Measurements from ENCODE around the gene CLCF1. TPM values are rescaled to one million over a fixed set of nuclear protein-coding genes. Genes with fewer than 3 reads are reported as not detected.

CLCF1 gene
- total and polyA plus RNA-seq, 2 of the 13 experiments (the other 11 are each of a cell fraction or from before 2014, with no cell fraction given), result 0.49 to 0.78 TPM

GRCh38 chr11:67391304-67392182 lies 18.1 kb upstream of the CLCF1 start, which contains the start of gene RAD9A (continued):
- TF ChIP-seq, protein P1, sequence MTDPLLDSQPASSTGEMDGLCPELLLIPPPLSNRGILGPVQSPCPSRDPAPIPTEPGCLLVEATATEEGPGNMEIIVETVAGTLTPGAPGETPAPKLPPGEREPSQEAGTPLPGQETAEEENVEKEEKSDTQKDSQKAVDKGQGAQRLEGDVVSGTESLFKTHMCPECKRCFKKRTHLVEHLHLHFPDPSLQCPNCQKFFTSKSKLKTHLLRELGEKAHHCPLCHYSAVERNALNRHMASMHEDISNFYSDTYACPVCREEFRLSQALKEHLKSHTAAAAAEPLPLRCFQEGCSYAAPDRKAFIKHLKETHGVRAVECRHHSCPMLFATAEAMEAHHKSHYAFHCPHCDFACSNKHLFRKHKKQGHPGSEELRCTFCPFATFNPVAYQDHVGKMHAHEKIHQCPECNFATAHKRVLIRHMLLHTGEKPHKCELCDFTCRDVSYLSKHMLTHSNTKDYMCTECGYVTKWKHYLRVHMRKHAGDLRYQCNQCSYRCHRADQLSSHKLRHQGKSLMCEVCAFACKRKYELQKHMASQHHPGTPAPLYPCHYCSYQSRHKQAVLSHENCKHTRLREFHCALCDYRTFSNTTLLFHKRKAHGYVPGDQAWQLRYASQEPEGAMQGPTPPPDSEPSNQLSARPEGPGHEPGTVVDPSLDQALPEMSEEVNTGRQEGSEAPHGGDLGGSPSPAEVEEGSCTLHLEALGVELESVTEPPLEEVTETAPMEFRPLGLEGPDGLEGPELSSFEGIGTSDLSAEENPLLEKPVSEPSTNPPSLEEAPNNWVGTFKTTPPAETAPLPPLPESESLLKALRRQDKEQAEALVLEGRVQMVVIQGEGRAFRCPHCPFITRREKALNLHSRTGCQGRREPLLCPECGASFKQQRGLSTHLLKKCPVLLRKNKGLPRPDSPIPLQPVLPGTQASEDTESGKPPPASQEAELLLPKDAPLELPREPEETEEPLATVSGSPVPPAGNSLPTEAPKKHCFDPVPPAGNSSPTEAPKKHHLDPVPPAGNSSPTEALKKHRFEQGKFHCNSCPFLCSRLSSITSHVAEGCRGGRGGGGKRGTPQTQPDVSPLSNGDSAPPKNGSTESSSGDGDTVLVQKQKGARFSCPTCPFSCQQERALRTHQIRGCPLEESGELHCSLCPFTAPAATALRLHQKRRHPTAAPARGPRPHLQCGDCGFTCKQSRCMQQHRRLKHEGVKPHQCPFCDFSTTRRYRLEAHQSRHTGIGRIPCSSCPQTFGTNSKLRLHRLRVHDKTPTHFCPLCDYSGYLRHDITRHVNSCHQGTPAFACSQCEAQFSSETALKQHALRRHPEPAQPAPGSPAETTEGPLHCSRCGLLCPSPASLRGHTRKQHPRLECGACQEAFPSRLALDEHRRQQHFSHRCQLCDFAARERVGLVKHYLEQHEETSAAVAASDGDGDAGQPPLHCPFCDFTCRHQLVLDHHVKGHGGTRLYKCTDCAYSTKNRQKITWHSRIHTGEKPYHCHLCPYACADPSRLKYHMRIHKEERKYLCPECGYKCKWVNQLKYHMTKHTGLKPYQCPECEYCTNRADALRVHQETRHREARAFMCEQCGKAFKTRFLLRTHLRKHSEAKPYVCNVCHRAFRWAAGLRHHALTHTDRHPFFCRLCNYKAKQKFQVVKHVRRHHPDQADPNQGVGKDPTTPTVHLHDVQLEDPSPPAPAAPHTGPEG (CRISPR knock-in tag; IDR thresholded peaks at IDR 0.05), result peak; percentile 31
- peak; percentile 77 for TF ChIP-seq AKAP8 (CRISPR knock-in tag; IDR thresholded peaks at IDR 0.05)
- TF ChIP-seq HOXA9 (CRISPR knock-in tag; IDR thresholded peaks at IDR 0.05; ENCODE audit: borderline replicate concordance), result peak; percentile 94
- TF ChIP-seq, protein P2, sequence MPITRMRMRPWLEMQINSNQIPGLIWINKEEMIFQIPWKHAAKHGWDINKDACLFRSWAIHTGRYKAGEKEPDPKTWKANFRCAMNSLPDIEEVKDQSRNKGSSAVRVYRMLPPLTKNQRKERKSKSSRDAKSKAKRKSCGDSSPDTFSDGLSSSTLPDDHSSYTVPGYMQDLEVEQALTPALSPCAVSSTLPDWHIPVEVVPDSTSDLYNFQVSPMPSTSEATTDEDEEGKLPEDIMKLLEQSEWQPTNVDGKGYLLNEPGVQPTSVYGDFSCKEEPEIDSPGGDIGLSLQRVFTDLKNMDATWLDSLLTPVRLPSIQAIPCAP (CRISPR knock-in tag; IDR thresholded peaks at IDR 0.05; ENCODE audit: low read depth), result no peak
- no peak for TF ChIP-seq NFIB (CRISPR knock-in tag; IDR thresholded peaks at IDR 0.05; ENCODE audit: borderline replicate concordance)
- no peak for TF ChIP-seq SIX1 (CRISPR knock-in tag; IDR thresholded peaks at IDR 0.05; ENCODE audit: borderline replicate concordance)
- TF ChIP-seq ZBTB49 (CRISPR knock-in tag; IDR thresholded peaks at IDR 0.05; ENCODE audit: borderline replicate concordance), result no peak
- TF ChIP-seq HHEX (CRISPR knock-in tag; IDR thresholded peaks at IDR 0.05), result no peak
- peak; percentile 93; the same call in 1 of the 2 replicates for TF ChIP-seq TMF1 (CRISPR knock-in tag; IDR thresholded peaks at IDR 0.05; ENCODE audit: low read depth)
- TF ChIP-seq MXI1 (IDR thresholded peaks at IDR 0.05; ENCODE audit: borderline replicate concordance, low read depth, low read length), result peak; percentile 88; the same call in 1 of the 3 replicates
- TF ChIP-seq MZF1 (CRISPR knock-in tag; IDR thresholded peaks at IDR 0.05; ENCODE audit: borderline replicate concordance), result no peak
- no peak for TF ChIP-seq JUN (CRISPR knock-in tag; IDR thresholded peaks at IDR 0.05)
- peak; percentile 61; the same call in 1 of the 2 replicates for TF ChIP-seq ATF7-NPFF (CRISPR knock-in tag; IDR thresholded peaks at IDR 0.05; ENCODE audit: low read depth)
- TF ChIP-seq ZNF225 (CRISPR knock-in tag; IDR thresholded peaks at IDR 0.05), result peak; percentile 77
- TF ChIP-seq HNRNPLL (IDR thresholded peaks at IDR 0.05; ENCODE audit: low read depth, low read length, poor library complexity, severe bottlenecking), result peak; percentile 50
- TF ChIP-seq SRF (IDR thresholded peaks at IDR 0.05; ENCODE audit: low read depth, low read length), result no peak
- no peak for TF ChIP-seq ZNF17 (CRISPR knock-in tag; IDR thresholded peaks at IDR 0.05)
- TF ChIP-seq, protein P3, sequence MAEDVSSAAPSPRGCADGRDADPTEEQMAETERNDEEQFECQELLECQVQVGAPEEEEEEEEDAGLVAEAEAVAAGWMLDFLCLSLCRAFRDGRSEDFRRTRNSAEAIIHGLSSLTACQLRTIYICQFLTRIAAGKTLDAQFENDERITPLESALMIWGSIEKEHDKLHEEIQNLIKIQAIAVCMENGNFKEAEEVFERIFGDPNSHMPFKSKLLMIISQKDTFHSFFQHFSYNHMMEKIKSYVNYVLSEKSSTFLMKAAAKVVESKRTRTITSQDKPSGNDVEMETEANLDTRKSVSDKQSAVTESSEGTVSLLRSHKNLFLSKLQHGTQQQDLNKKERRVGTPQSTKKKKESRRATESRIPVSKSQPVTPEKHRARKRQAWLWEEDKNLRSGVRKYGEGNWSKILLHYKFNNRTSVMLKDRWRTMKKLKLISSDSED (CRISPR knock-in tag; IDR thresholded peaks at IDR 0.05), result no peak
- TF ChIP-seq SAP130 (CRISPR knock-in tag; IDR thresholded peaks at IDR 0.05; ENCODE audit: low read depth), result peak; percentile 99

Data from HepG2 (cell line).